Measurements from ENCODE around the gene ME3.

- TF ChIP-seq CTCF (IDR thresholded peaks at IDR 0.05) (no peak), POLR2A (IDR thresholded peaks at IDR 0.05) (no peak), EP300 (IDR thresholded peaks at IDR 0.05) (peak in 1 of 2 donors; percentile 58)
Observed at GRCh38 chr11:86629045-86629706, 43.2 kb downstream of the ME3 start.
